Thyroid gland (tissue), 4 donors: ENCODE measurements around the gene APRT.

Source experiments
- CTCF ChIP-seq, 6 experiments: fragments of 200-600 bp in 3 of 6; fragments of 450-650 bp in 3 of 6; sonication (generic) in 3 of 6; IDR thresholded peaks; one replicate each; pipeline ENCODE4 v1.5.1; 2016 to 2019; ENCODE audit warnings: antibody characterized with exemption in 6 of 6, mild to moderate bottlenecking in 2 of 6, inconsistent platforms in 1 of 6, moderate library complexity in 1 of 6
- POLR2A ChIP-seq, 2 donors: fragments of 450-650 bp; IDR thresholded peaks; one replicate each; pipeline ENCODE4 v1.6.1; 2017; ENCODE audit warnings: antibody characterized with exemption in 2 of 2, mild to moderate bottlenecking in 2 of 2, moderate library complexity in 1 of 2

GRCh38 chr16:88778271-88778525 is 33.5 kb downstream of the APRT start:
- TF ChIP-seq CTCF (IDR thresholded peaks at IDR 0.05) (no peak), POLR2A (IDR thresholded peaks at IDR 0.05) (no peak)
